ENCODE measurements around the gene TSTD1.

The TSTD1 gene

GRCh38 chr1:161054232-161054631, 15.5 kb upstream of the TSTD1 start:
- no peak overlapping the region for H3K4me3 ChIP-seq (ENCODE audit: low read depth, low read length)
- TF ChIP-seq CTCF (IDR thresholded peaks at IDR 0.05; ENCODE audit: borderline replicate concordance, insufficient read depth, low read depth, low read length), result no peak

GRCh38 chr1:161052899-161053298, 14.1 kb upstream of the TSTD1 start:
- no peak for TF ChIP-seq CTCF (IDR thresholded peaks at IDR 0.05; ENCODE audit: borderline replicate concordance, insufficient read depth, low read depth, low read length)
- H3K4me3 ChIP-seq (ENCODE audit: low read depth, low read length), result no peak overlapping the region

DNA sequence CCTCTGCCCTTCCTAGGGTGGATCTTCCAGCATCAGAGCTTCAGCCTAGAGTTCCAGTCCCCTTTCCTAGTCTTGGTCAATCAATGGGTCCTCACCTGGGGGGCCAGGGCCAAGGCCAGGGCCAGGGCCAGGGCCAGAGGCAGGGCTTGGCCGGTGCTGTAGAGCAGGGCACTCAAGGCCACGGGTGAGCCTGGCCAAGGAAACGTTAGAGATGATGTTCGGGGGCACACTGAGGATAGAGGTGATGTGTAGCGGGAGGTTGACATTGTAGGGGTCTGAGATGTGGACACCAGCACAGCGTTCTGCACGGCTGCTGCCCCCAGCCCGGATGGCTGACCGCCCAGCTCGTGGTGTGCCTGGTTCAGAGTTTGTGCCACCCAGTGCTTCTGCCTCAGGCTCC, 12.5 kb upstream of the TSTD1 start:
- no peak for TF ChIP-seq CTCF (IDR thresholded peaks at IDR 0.05; ENCODE audit: borderline replicate concordance, insufficient read depth, low read depth, low read length)
- no peak overlapping the region for H3K4me3 ChIP-seq (ENCODE audit: low read depth, low read length)

- H3K4me3 ChIP-seq (ENCODE audit: low read depth, low read length), result no peak overlapping the region
- no peak for TF ChIP-seq CTCF (IDR thresholded peaks at IDR 0.05; ENCODE audit: borderline replicate concordance, insufficient read depth, low read depth, low read length)
Measured at GRCh38 chr1:161048949-161049722, 10.4 kb upstream of the TSTD1 start.

DNA sequence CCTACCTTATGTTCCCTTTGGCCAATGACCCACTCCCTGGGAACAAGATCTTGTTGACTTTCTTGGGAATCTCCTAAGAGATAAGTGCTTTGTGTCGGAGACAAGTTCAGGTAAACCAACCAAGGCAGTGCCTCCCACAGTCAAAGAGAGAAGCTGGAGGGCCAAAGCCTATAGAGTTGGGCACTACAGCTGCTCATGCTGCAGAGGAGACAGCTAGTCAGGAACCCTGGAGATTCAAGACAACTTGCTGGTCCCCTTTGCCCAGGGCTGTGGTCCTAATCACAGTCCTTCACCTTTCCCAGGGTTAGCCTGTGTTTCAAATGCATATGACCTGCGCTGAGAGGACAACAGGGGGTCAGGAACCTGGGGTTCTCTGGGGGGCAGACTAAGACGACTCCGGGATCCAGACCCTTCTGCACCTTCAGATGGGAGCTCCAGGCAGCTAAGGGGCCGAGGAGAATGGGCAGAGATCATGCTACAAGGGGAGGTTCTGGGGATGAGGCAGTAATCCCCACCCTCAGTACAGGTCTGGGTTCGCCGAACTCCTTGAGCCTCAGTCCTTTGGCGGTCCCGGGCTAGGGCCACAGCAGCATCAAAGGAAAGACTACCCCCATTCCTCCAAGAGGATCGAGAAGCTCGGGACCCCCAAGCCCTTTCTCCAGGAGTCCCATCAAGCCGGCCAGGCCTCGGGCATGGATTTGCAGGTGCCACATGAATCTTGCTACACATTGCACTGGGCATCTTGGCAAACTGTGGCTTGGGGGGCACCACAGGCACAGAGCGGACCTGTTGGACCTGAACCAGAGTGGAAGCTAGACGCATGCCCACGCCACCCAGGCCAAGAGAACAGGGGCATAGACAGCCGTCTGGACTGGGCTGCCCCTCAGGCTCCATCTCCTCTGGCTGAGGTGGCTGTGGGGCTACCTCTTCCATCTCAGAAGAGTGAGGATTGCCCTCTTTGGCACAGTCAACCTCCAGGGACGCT, 9.0 kb upstream of the TSTD1 start:
- no peak overlapping the region for H3K4me3 ChIP-seq (ENCODE audit: low read depth, low read length)
- no peak for TF ChIP-seq CTCF (IDR thresholded peaks at IDR 0.05; ENCODE audit: borderline replicate concordance, insufficient read depth, low read depth, low read length)

- peak overlapping the region; percentile 77 for H3K4me3 ChIP-seq (ENCODE audit: low read depth, low read length)
- no peak for TF ChIP-seq CTCF (IDR thresholded peaks at IDR 0.05; ENCODE audit: borderline replicate concordance, insufficient read depth, low read depth, low read length)
Measured at GRCh38 chr1:161046605-161047228, 8.0 kb upstream of the TSTD1 start.
